Mesenchymal stem cell (in vitro differentiated cells and primary cell): ENCODE results near the gene MGST2.

ENCODE experiments used
- DNase-seq: peaks from one replicate; pipeline ENCODE4 v3.0.0-alpha.2; 2013
- H2AFZ ChIP-seq: one replicate; pipeline ENCODE4 v1.6.1; 2013; ENCODE audit warnings: low read depth, mild to moderate bottlenecking, control low read depth, inconsistent platforms, low read length, moderate library complexity
- H2AK5ac ChIP-seq: 2 replicates; pipeline ENCODE4 v1.6.1; 2013; ENCODE audit warnings: low read length, moderate library complexity, mild to moderate bottlenecking, inconsistent platforms; ENCODE audit not compliant: severe bottlenecking
- H2BK120ac ChIP-seq: one replicate; pipeline ENCODE4 v1.6.1; 2013; ENCODE audit warnings: low read depth, mild to moderate bottlenecking, inconsistent platforms, low read length, moderate library complexity
- H2BK12ac ChIP-seq, 2 experiments: one replicate each; pipeline ENCODE4 v1.6.1; 2013; ENCODE audit warnings: inconsistent platforms in 2 of 2, low read length in 2 of 2, mild to moderate bottlenecking in 2 of 2, moderate library complexity in 2 of 2, control low read depth in 1 of 2
- H2BK15ac ChIP-seq: one replicate; pipeline ENCODE4 v1.6.1; 2013; ENCODE audit warnings: mild to moderate bottlenecking, low read depth, inconsistent platforms; ENCODE audit not compliant: poor library complexity, severe bottlenecking
- H2BK5ac ChIP-seq: 2 replicates; pipeline ENCODE4 v1.6.1; 2013; ENCODE audit warnings: low read depth, mild to moderate bottlenecking, low read length, control low read depth, inconsistent platforms; ENCODE audit not compliant: poor library complexity, severe bottlenecking
- H3K14ac ChIP-seq, 2 experiments: one replicate each; pipeline ENCODE4 v1.6.1; 2013; ENCODE audit warnings: inconsistent platforms in 2 of 2, low read length in 2 of 2, control low read depth in 1 of 2, mild to moderate bottlenecking in 1 of 2, moderate library complexity in 1 of 2
- H3K18ac ChIP-seq, 2 experiments: one replicate each; pipeline ENCODE4 v1.6.1; 2013; ENCODE audit warnings: inconsistent platforms in 2 of 2, low read length in 2 of 2, control low read depth in 1 of 2, low read depth in 1 of 2, mild to moderate bottlenecking in 1 of 2
- H3K23ac ChIP-seq, 2 experiments: one replicate each; pipeline ENCODE4 v1.6.1; 2013; ENCODE audit warnings: inconsistent platforms in 2 of 2, low read length in 2 of 2, mild to moderate bottlenecking in 2 of 2, moderate library complexity in 2 of 2, control low read depth in 1 of 2
- H3K27ac ChIP-seq: 2 replicates; pipeline ENCODE4 v1.5.1; 2013; ENCODE audit warnings: mild to moderate bottlenecking, moderate library complexity, low read length, control low read depth, inconsistent platforms; ENCODE audit not compliant: poor library complexity, severe bottlenecking
- H3K27me3 ChIP-seq, 2 experiments: 2 replicates each; pipeline versions ENCODE4 v1.6.1 to v1.7.0; 2013; ENCODE audit warnings: low read length in 2 of 2, mild to moderate bottlenecking in 2 of 2, moderate library complexity in 2 of 2, control low read depth in 1 of 2, inconsistent platforms in 1 of 2; ENCODE audit not compliant: control insufficient read depth in 1 of 2, insufficient read depth in 1 of 2
- H3K36me3 ChIP-seq, 2 experiments: 2 replicates each; pipeline versions ENCODE4 v1.6.1 to v1.7.0; 2013; ENCODE audit warnings: low read length in 2 of 2, control low read depth in 1 of 2, inconsistent platforms in 1 of 2, low read depth in 1 of 2, mild to moderate bottlenecking in 1 of 2; ENCODE audit not compliant: insufficient read depth in 2 of 2, control insufficient read depth in 1 of 2
- H3K4ac ChIP-seq, 2 experiments: one replicate each; pipeline ENCODE4 v1.6.1; 2013; ENCODE audit warnings: inconsistent platforms in 2 of 2, low read length in 2 of 2, mild to moderate bottlenecking in 2 of 2, moderate library complexity in 2 of 2, control low read depth in 1 of 2, low read depth in 1 of 2
- H3K4me1 ChIP-seq: 2 replicates; pipeline ENCODE4 v1.6.1; 2013; ENCODE audit warnings: low read depth, low read length, control low read depth; ENCODE audit not compliant: control insufficient read depth, insufficient read depth
- H3K4me2 ChIP-seq: 2 replicates; pipeline ENCODE4 v1.6.1; 2013; ENCODE audit warnings: low read length, mild to moderate bottlenecking, inconsistent platforms; ENCODE audit not compliant: poor library complexity, severe bottlenecking
- H3K4me3 ChIP-seq, 2 experiments: 2 replicates each; pipeline versions ENCODE4 v1.5.1 to v1.7.0; 2013; ENCODE audit warnings: low read length in 2 of 2, mild to moderate bottlenecking in 2 of 2, control low read depth in 1 of 2, low read depth in 1 of 2; ENCODE audit not compliant: insufficient read depth in 1 of 2
- H3K79me1 ChIP-seq: replicated peaks from 2 replicates; pipeline ENCODE4 v1.6.1; 2013; ENCODE audit warnings: mild to moderate bottlenecking, control low read depth, low read length, inconsistent platforms; ENCODE audit not compliant: poor library complexity, severe bottlenecking
- H3K9ac ChIP-seq: 2 replicates; pipeline ENCODE4 v1.7.0; 2013; ENCODE audit warnings: mild to moderate bottlenecking, low read length, moderate library complexity
- H3K9me3 ChIP-seq: 2 replicates; pipeline ENCODE4 v1.7.0; 2013; ENCODE audit warnings: mild to moderate bottlenecking, low read length; ENCODE audit not compliant: control insufficient read depth
- H4K8ac ChIP-seq: one replicate; pipeline ENCODE4 v1.6.1; 2013; ENCODE audit warnings: inconsistent platforms, mild to moderate bottlenecking, low read length, moderate library complexity
- H4K91ac ChIP-seq: one replicate; pipeline ENCODE4 v1.6.1; 2013; ENCODE audit warnings: mild to moderate bottlenecking, low read length, inconsistent platforms
- WGBS: methylation state at CpG from one replicate; pipeline ENCODE4 v1.1.7; 2013; ENCODE audit warnings: mixed read lengths; 5-methylcytosine and 5-hydroxymethylcytosine counted together

MGST2 gene

DNA sequence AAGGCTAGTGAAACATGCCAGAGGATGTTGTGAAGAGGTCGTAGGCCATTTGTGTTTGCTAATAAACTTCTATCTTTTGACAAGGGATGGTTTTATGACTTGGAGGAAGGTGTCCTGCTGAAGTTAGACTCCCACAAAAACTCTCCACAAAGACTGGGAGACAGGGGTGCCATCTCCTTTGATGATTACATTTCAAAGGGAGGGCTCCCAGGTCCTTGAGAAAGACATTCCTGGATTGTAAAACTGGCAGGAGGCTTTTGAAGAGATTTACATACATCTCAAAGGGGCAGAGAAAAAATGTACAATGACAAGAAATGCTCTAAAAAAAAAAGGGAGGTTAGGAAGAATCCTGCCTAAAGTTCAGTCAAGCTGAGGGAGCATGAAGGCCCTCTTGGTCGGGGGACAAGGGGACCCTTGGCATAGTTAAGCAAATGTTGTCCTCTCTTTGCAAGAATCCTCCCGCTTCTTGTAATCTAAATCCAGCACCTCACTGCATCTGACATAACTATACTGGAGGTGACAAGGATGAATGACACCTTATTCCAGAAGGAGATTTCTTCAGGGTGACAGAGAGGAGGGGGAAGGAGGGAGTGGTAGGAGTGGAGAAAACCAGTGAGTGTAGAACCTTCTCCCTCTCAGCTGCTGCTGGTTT lies 41.1 kb upstream of the MGST2 start:
- H2AFZ ChIP-seq = no peak overlapping the region
- WGBS = 14% methylated on average over 2 of the region's 3 CpGs

DNA sequence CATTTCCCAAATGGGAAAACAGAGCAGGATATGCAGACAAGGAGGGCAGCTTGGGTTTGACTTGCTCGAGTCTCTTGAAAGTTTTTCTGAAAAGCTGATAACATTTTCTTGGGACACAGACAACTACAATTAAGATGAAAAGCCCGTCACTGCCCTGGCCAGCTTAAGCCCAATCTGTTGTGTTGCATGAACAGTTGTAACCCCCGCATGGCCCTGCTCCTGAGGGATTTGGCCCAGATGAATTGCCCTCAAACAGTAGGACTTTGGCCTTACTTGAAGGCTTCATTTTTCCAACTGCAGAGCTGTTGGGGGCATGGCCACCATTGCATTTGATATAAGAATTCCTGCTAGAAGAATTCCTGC lies 40.5 kb upstream of the MGST2 start:
- no peak overlapping the region for H3K14ac ChIP-seq
- H2BK120ac ChIP-seq = no peak overlapping the region
- H3K36me3 ChIP-seq = no peaks in the 10 kb centered on the region
- H3K18ac ChIP-seq = no peak overlapping the region
- H2AK5ac ChIP-seq = no peak overlapping the region
- no peak for DNase-seq
- 49% methylated on average over 3 of the region's 3 CpGs for WGBS
- H2BK15ac ChIP-seq = no peak overlapping the region
- H3K4me3 ChIP-seq = no peak overlapping the region
- no peak overlapping the region for H2BK12ac ChIP-seq
- peaks cover 2% of the 10 kb centered on the region for H3K4me1 ChIP-seq
- H3K4me2 ChIP-seq = no peak overlapping the region
- no peak overlapping the region for H2BK5ac ChIP-seq
- no peaks in the 10 kb centered on the region for H3K9me3 ChIP-seq
- H4K8ac ChIP-seq = no peak overlapping the region
- no peak overlapping the region for H3K9ac ChIP-seq
- no peaks in the 10 kb centered on the region for H3K79me1 ChIP-seq
- H3K27me3 ChIP-seq = peaks cover 0 to 13% of the 10 kb centered on the region in 2 experiments
- no peak overlapping the region for H2AFZ ChIP-seq
- H3K4ac ChIP-seq = no peak overlapping the region
- no peak overlapping the region for H4K91ac ChIP-seq
- no peak overlapping the region for H3K27ac ChIP-seq
- H3K23ac ChIP-seq = no peak overlapping the region

More for the DNA sequence above, 41.1 kb upstream of the MGST2 start:
- Histone ChIP-seq H3K4me3 (no peak overlapping the region), H3K36me3 (no peaks in the 10 kb centered on the region), H4K91ac (no peak overlapping the region), H3K14ac (no peak overlapping the region), H3K23ac (no peak overlapping the region), H3K79me1 (no peaks in the 10 kb centered on the region), H4K8ac (no peak overlapping the region), H2BK15ac (no peak overlapping the region), H3K18ac (no peak overlapping the region), H3K9me3 (no peaks in the 10 kb centered on the region), H3K27ac (no peak overlapping the region), H3K4me2 (no peak overlapping the region), H3K4ac (no peak overlapping the region), H3K9ac (no peak overlapping the region), H3K4me1 (peaks cover 2% of the 10 kb centered on the region), H2BK5ac (no peak overlapping the region), H2AK5ac (no peak overlapping the region), H2BK12ac (no peak overlapping the region), H3K27me3 (peaks cover 0 to 13% of the 10 kb centered on the region in 2 experiments), H2BK120ac (no peak overlapping the region)
- DNase-seq = no peak

DNA sequence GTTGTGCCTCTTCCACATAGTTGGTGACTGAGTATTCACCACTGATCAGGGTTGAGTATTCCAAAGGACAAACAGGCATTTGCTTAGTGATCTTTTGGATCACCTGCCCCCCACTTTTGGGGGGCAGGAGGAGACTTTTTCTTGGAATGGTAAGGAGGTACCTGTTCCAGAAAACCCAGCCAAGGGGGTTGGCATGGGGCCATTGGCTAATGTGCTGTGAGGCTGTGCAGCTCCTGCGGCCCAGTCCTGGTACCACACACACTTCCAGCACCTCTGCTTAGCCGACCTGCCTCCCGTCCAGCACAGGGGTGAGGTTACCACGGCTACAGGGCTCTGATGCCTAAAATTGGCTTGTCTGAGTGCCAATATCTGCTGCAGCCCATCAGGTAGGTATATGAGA lies 40.1 kb upstream of the MGST2 start:
- Histone ChIP-seq H3K23ac (no peak overlapping the region), H2BK15ac (no peak overlapping the region), H3K27me3 (peaks cover 0 to 13% of the 10 kb centered on the region in 2 experiments), H3K18ac (no peak overlapping the region), H2BK120ac (no peak overlapping the region), H3K14ac (no peak overlapping the region), H2AK5ac (no peak overlapping the region), H3K36me3 (no peaks in the 10 kb centered on the region), H3K4me2 (no peak overlapping the region), H3K9ac (no peak overlapping the region), H4K8ac (no peak overlapping the region), H3K4ac (no peak overlapping the region), H2BK5ac (no peak overlapping the region), H2BK12ac (no peak overlapping the region), H3K9me3 (no peaks in the 10 kb centered on the region), H3K79me1 (no peaks in the 10 kb centered on the region), H4K91ac (no peak overlapping the region), H2AFZ (no peak overlapping the region), H3K27ac (no peak overlapping the region), H3K4me3 (no peak overlapping the region), H3K4me1 (peaks cover 2% of the 10 kb centered on the region)
- 100% methylated on average over 1 of the region's 4 CpGs for WGBS
- no peak for DNase-seq

DNA sequence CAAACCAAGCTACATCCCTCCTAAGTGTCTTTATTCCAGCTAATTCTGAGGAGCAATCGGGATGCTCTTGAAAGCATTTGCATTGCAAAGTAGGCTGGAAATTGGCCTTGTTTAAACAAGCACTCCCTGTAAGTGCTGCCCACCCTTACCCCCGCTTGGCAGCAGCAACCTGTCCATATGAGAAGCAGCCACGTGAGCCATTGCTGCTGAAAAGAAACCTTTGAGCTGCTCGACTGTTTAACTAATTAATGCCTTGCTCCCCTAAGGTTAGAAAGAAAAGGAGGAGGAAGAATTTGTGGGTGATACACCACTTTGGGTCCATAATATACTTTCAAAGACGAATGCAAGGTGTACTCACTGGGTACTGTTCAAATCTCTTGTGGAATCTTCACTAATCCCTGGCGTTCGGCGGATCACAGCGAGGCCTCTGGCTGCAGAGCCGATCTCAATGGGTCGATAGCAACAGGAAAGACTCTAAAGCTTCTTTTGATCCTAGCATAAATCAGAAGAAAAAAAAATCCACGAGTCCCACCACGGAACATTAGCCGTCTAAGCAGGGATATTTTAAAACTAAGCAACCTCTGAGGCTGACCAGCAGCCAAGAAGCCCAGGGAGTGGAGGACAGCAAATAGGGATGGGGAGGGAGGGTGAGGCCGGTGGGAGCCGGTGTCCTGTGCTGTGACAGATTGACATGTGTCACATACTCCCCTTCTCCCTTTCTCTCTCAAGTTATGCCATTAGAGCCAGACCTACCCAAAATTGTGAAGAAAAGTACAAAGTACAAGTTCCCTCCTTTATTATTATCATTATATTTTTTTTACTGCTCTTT lies 37.2 kb upstream of the MGST2 start:
- H3K27ac ChIP-seq = no peak overlapping the region
- H4K91ac ChIP-seq = no peak overlapping the region
- H3K79me1 ChIP-seq = no peaks in the 10 kb centered on the region
- no peak for DNase-seq
- no peaks in the 10 kb centered on the region for H3K9me3 ChIP-seq
- no peaks in the 10 kb centered on the region for H3K36me3 ChIP-seq
- no peak overlapping the region for H2BK5ac ChIP-seq
- no peak overlapping the region for H3K4me2 ChIP-seq
- H2BK15ac ChIP-seq = no peak overlapping the region
- H3K9ac ChIP-seq = no peak overlapping the region
- 68% methylated on average over 14 of the region's 16 CpGs for WGBS
- no peak overlapping the region for H2AFZ ChIP-seq
- no peak overlapping the region for H3K4ac ChIP-seq
- no peak overlapping the region for H3K14ac ChIP-seq
- H3K18ac ChIP-seq = no peak overlapping the region
- H3K27me3 ChIP-seq = peaks cover 0 to 30% of the 10 kb centered on the region in 2 experiments
- H2BK12ac ChIP-seq = no peak overlapping the region
- no peak overlapping the region for H3K23ac ChIP-seq
- no peak overlapping the region for H3K4me3 ChIP-seq
- peaks cover 4% of the 10 kb centered on the region for H3K4me1 ChIP-seq
- H2BK120ac ChIP-seq = no peak overlapping the region
- peak overlapping the region; percentile 78 for H2AK5ac ChIP-seq
- no peak overlapping the region for H4K8ac ChIP-seq
